ENCODE results near the gene NIPA2. TPM values are rescaled to one million over a fixed set of nuclear protein-coding genes. Genes with fewer than 3 reads are reported as not detected.

NIPA2 gene
- total and polyA plus RNA-seq, 4 donors = 11.7 to 31.6 (median 20.9) TPM

- TF ChIP-seq REST (IDR thresholded peaks at IDR 0.05) = no peak
- no peak for TF ChIP-seq RXRA (IDR thresholded peaks at IDR 0.05)
- TF ChIP-seq JUND (IDR thresholded peaks at IDR 0.05) = no peak
- TF ChIP-seq HNF4A (conservative IDR thresholded peaks at IDR 0.05) = no peak
- no peak for TF ChIP-seq FOXA1 (IDR thresholded peaks at IDR 0.05)
- TF ChIP-seq SP1 (IDR thresholded peaks at IDR 0.05) = no peak
These were observed 17.3 kb downstream of the NIPA2 start (continued) for GRCh38 chr15:22855791-22856190.

- WGBS = 94% methylated on average over 1 of the region's 1 CpG
- no peak for TF ChIP-seq EGR1 (IDR thresholded peaks at IDR 0.05; ENCODE audit: low read depth in 2 of 2)
- TF ChIP-seq RAD21 (IDR thresholded peaks at IDR 0.05) = no peak
- no peak for TF ChIP-seq GABPA (IDR thresholded peaks at IDR 0.05 in 1 of 2, conservative IDR thresholded peaks at IDR 0.05 in 1 of 2)
- TF ChIP-seq JUND (IDR thresholded peaks at IDR 0.05) = no peak
- TF ChIP-seq TAF1 (conservative IDR thresholded peaks at IDR 0.05) = no peak
- TF ChIP-seq HNF4A (conservative IDR thresholded peaks at IDR 0.05) = no peak
- no peak for TF ChIP-seq ATF3 (IDR thresholded peaks at IDR 0.05)
- no peak for TF ChIP-seq MAX (IDR thresholded peaks at IDR 0.05)
- no peak for TF ChIP-seq SP1 (IDR thresholded peaks at IDR 0.05)
- TF ChIP-seq FOXA2 (IDR thresholded peaks at IDR 0.05) = no peak
- TF ChIP-seq RXRA (IDR thresholded peaks at IDR 0.05) = no peak
- no peak for TF ChIP-seq YY1 (IDR thresholded peaks at IDR 0.05)
- TF ChIP-seq REST (IDR thresholded peaks at IDR 0.05) = no peak
- no peak for TF ChIP-seq FOXA1 (IDR thresholded peaks at IDR 0.05)
- no peak for TF ChIP-seq ZBTB33 (IDR thresholded peaks at IDR 0.05)
- TF ChIP-seq NR2F2 (IDR thresholded peaks at IDR 0.05) = no peak
- no peak for TF ChIP-seq CTCF (IDR thresholded peaks at IDR 0.05; ENCODE audit: low read depth, low read length, missing input control)
- TF ChIP-seq HNF4G (IDR thresholded peaks at IDR 0.05) = no peak
These were observed 18.2 kb downstream of the NIPA2 start for GRCh38 chr15:22856659-22857058.

More at GRCh38 chr15:22856659-22857058, 18.2 kb downstream of the NIPA2 start:
- H3K4me3 ChIP-seq (ENCODE audit: low read depth in 1 of 3, low read length in 3 of 3) = no peak overlapping the region
- no peak overlapping the region for H3K27ac ChIP-seq (ENCODE audit: low read depth in 1 of 2, low read length in 2 of 2)
- no peaks in the 10 kb centered on the region for H3K27me3 ChIP-seq (ENCODE audit: control insufficient read depth in 4 of 4, insufficient read depth in 4 of 4, low read length in 3 of 4)
- H3K9me3 ChIP-seq (ENCODE audit: control insufficient read depth in 4 of 4, low read length in 3 of 4) = no peaks in the 10 kb centered on the region
- H3K4me1 ChIP-seq (ENCODE audit: control insufficient read depth in 4 of 4, insufficient read depth in 4 of 4, low read length in 3 of 4) = no peaks in the 10 kb centered on the region
- DNase-seq (ENCODE audit: low spot score) = no peak
- no peak overlapping the region for H3K9ac ChIP-seq (ENCODE audit: low read depth in 1 of 2, low read length in 2 of 2)
- peaks cover 10 to 42% (median 25%) of the 10 kb centered on the region in 4 donors for H3K36me3 ChIP-seq (ENCODE audit: control insufficient read depth in 4 of 4, insufficient read depth in 3 of 4, low read depth in 1 of 4, low read length in 3 of 4)
